Liver (tissue), 9 donors: ENCODE results near the gene UFM1. TPM values are rescaled to one million over a fixed set of nuclear protein-coding genes. Genes with fewer than 3 reads are reported as not detected.

ENCODE experiments used
- DNase-seq: peaks from one replicate; pipeline ENCODE4 v3.0.0-alpha.2; 2017; ENCODE audit warnings: low spot score
- H3K27ac ChIP-seq, 2 donors: one replicate each; pipeline ENCODE4 v1.7.0; 2013; ENCODE audit warnings: inconsistent platforms in 2 of 2, low read length in 2 of 2, control low read depth in 1 of 2, low read depth in 1 of 2, mild to moderate bottlenecking in 1 of 2
- H3K27me3 ChIP-seq, 4 donors: one replicate each; pipeline versions ENCODE4 v1.6.1 to v1.7.0; 2013; ENCODE audit warnings: low read length in 3 of 4, inconsistent platforms in 1 of 4, mild to moderate bottlenecking in 1 of 4, moderate library complexity in 1 of 4; ENCODE audit not compliant: control insufficient read depth in 4 of 4, insufficient read depth in 4 of 4
- H3K36me3 ChIP-seq, 4 donors: one replicate each; pipeline versions ENCODE4 v1.6.1 to v1.7.0; 2013; ENCODE audit warnings: low read length in 3 of 4, mild to moderate bottlenecking in 3 of 4, low read depth in 1 of 4, moderate library complexity in 1 of 4; ENCODE audit not compliant: control insufficient read depth in 4 of 4, insufficient read depth in 3 of 4
- H3K4me1 ChIP-seq, 4 donors: one replicate each; pipeline versions ENCODE4 v1.6.1 to v1.7.0; 2013; ENCODE audit warnings: low read length in 3 of 4, mild to moderate bottlenecking in 3 of 4, moderate library complexity in 1 of 4; ENCODE audit not compliant: control insufficient read depth in 4 of 4, insufficient read depth in 4 of 4
- H3K4me3 ChIP-seq, 3 donors: one replicate each; pipeline versions ENCODE4 v1.6.1 to v1.7.0; 2013; ENCODE audit warnings: low read length in 3 of 3, control low read depth in 1 of 3, low read depth in 1 of 3, mild to moderate bottlenecking in 1 of 3
- H3K9ac ChIP-seq, 2 donors: one replicate each; pipeline ENCODE4 v1.7.0; 2013; ENCODE audit warnings: low read length in 2 of 2, mild to moderate bottlenecking in 2 of 2, moderate library complexity in 2 of 2, control low read depth in 1 of 2, low read depth in 1 of 2
- H3K9me3 ChIP-seq, 4 donors: one replicate each; pipeline versions ENCODE4 v1.6.1 to v1.7.0; 2013; ENCODE audit warnings: low read length in 3 of 4; ENCODE audit not compliant: control insufficient read depth in 4 of 4
- EGR1 ChIP-seq, 2 donors: IDR thresholded peaks; 2 replicates each; pipeline ENCODE4 v1.6.1; 2016 to 2018; ENCODE audit warnings: antibody characterized with exemption in 2 of 2, low read depth in 2 of 2
- FOXA1 ChIP-seq: IDR thresholded peaks from 2 replicates; pipeline ENCODE4 v1.6.1; 2016; ENCODE audit warnings: antibody characterized with exemption
- FOXA2 ChIP-seq: IDR thresholded peaks from 2 replicates; pipeline ENCODE4 v1.6.1; 2016; ENCODE audit warnings: antibody characterized with exemption
- GABPA ChIP-seq, 2 donors: IDR thresholded peaks in 1 of 2; conservative IDR thresholded peaks in 1 of 2; 2 replicates each; pipeline ENCODE4 v1.6.1; 2016; ENCODE audit warnings: antibody characterized with exemption in 2 of 2, mild to moderate bottlenecking in 1 of 2, moderate library complexity in 1 of 2
- HNF4A ChIP-seq, 2 donors: conservative IDR thresholded peaks; 2 replicates each; pipeline ENCODE4 v1.6.1; 2016; ENCODE audit warnings: antibody characterized with exemption in 2 of 2, mild to moderate bottlenecking in 2 of 2
- HNF4G ChIP-seq: IDR thresholded peaks from 2 replicates; pipeline ENCODE4 v1.6.1; 2016; ENCODE audit warnings: antibody characterized with exemption
- JUND ChIP-seq, 2 donors: IDR thresholded peaks; 2 replicates each; pipeline ENCODE4 v1.6.1; 2016; ENCODE audit warnings: antibody characterized with exemption in 2 of 2
- NR2F2 ChIP-seq: IDR thresholded peaks from 2 replicates; pipeline ENCODE4 v1.6.1; 2016; ENCODE audit warnings: antibody characterized with exemption
- RAD21 ChIP-seq, 2 donors: IDR thresholded peaks; 2 replicates each; pipeline ENCODE4 v1.6.1; 2016; ENCODE audit warnings: antibody characterized with exemption in 2 of 2, mild to moderate bottlenecking in 2 of 2
- REST ChIP-seq: IDR thresholded peaks from 2 replicates; pipeline ENCODE4 v1.6.1; 2016; ENCODE audit warnings: antibody characterized with exemption, mild to moderate bottlenecking
- RXRA ChIP-seq, 2 donors: IDR thresholded peaks; 2 replicates each; pipeline ENCODE4 v1.6.1; 2017 to 2018; ENCODE audit warnings: antibody characterized with exemption in 2 of 2, mild to moderate bottlenecking in 1 of 2
- SP1 ChIP-seq: IDR thresholded peaks from 2 replicates; pipeline ENCODE4 v1.6.1; 2018; ENCODE audit warnings: antibody characterized with exemption, mild to moderate bottlenecking
- YY1 ChIP-seq: IDR thresholded peaks from 2 replicates; pipeline ENCODE4 v1.6.1; 2016; ENCODE audit warnings: antibody characterized with exemption, mild to moderate bottlenecking
- ZBTB33 ChIP-seq: IDR thresholded peaks from 2 replicates; pipeline ENCODE4 v1.6.1; 2016; ENCODE audit warnings: antibody characterized with exemption
- WGBS: extraction: QIAGEN DNeasy Blood & Tissue Kit; methylation state at CpG from one replicate; pipeline ENCODE4 v1.1.7; 2013; 5-methylcytosine and 5-hydroxymethylcytosine counted together
- polyA plus RNA-seq, 2 donors: library from polyadenylated mRNA; stranded (reverse) in 1 of 2; unstranded in 1 of 2; fragments of 200-250 nt in 1 of 2; fragments of >200 nt in 1 of 2; fragmentation: Nextera tagmentation in 1 of 2; extraction: Ambion mirVana in 1 of 2; gene quantifications; one replicate each; pipeline versions ENCODE4 v1.2.1 to v1.2.3, GENCODE V29; 2013 to 2015
- total RNA-seq, 2 donors: library from RNA; depleted of rRNA; stranded (reverse); fragments of >200 nt; gene quantifications; one replicate each; pipeline ENCODE4 v1.2.3, GENCODE V29; 2014
- TF ChIP-seq, protein P1 (sequence below): fragments of 150-350 bp; IDR thresholded peaks from 2 replicates; pipeline ENCODE4 v1.5.1; 2017; ENCODE audit warnings: improper control_type of control experiment, low read depth, low read length; ENCODE audit not compliant: missing input control
- TF ChIP-seq, protein P2 (sequence below): IDR thresholded peaks from 2 replicates; pipeline ENCODE4 v1.6.1; 2016; ENCODE audit warnings: antibody characterized with exemption
- TF ChIP-seq, protein P3 (sequence below): IDR thresholded peaks from 2 replicates; pipeline ENCODE4 v1.6.1; 2016; ENCODE audit warnings: antibody characterized with exemption
- donor health status: healthy.
- donor health status: healthy.
- donor health status: healthy.
- donor health status: healthy.
- donor health status: healthy.

The UFM1 gene
- total and polyA plus RNA-seq, 4 donors: 24.3 to 45.7 (median 32.4) TPM

- no peaks in the 10 kb centered on the region for H3K27me3 ChIP-seq
- no peak for DNase-seq
- H3K9me3 ChIP-seq: peaks cover 0 to 9% (median 5%) of the 10 kb centered on the region in 4 donors
- H3K4me3 ChIP-seq: no peak overlapping the region
- H3K4me1 ChIP-seq: no peaks in the 10 kb centered on the region
- no peaks in the 10 kb centered on the region for H3K36me3 ChIP-seq
- H3K9ac ChIP-seq: no peak overlapping the region
- no peak overlapping the region for H3K27ac ChIP-seq
- TF ChIP-seq NR2F2 (no peak), GABPA (IDR thresholded peaks at IDR 0.05 in 1 of 2, conservative IDR thresholded peaks at IDR 0.05 in 1 of 2) (no peak), HNF4G (no peak), YY1 (no peak), REST (no peak), JUND (IDR thresholded peaks at IDR 0.05) (no peak), RXRA (IDR thresholded peaks at IDR 0.05) (no peak), EGR1 (IDR thresholded peaks at IDR 0.05; ENCODE audit: low read depth in 2 of 2) (no peak), ZBTB33 (no peak), HNF4A (conservative IDR thresholded peaks at IDR 0.05) (no peak)
- TF ChIP-seq, protein P1, sequence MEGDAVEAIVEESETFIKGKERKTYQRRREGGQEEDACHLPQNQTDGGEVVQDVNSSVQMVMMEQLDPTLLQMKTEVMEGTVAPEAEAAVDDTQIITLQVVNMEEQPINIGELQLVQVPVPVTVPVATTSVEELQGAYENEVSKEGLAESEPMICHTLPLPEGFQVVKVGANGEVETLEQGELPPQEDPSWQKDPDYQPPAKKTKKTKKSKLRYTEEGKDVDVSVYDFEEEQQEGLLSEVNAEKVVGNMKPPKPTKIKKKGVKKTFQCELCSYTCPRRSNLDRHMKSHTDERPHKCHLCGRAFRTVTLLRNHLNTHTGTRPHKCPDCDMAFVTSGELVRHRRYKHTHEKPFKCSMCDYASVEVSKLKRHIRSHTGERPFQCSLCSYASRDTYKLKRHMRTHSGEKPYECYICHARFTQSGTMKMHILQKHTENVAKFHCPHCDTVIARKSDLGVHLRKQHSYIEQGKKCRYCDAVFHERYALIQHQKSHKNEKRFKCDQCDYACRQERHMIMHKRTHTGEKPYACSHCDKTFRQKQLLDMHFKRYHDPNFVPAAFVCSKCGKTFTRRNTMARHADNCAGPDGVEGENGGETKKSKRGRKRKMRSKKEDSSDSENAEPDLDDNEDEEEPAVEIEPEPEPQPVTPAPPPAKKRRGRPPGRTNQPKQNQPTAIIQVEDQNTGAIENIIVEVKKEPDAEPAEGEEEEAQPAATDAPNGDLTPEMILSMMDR: no peak
- TF ChIP-seq, protein P2, sequence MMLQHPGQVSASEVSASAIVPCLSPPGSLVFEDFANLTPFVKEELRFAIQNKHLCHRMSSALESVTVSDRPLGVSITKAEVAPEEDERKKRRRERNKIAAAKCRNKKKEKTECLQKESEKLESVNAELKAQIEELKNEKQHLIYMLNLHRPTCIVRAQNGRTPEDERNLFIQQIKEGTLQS: no peak
These were observed 51.6 kb downstream of the UFM1 start for GRCh38 chr13:38401276-38401675.

- no peaks in the 10 kb centered on the region for H3K4me1 ChIP-seq
- H3K27ac ChIP-seq: no peak overlapping the region
- no peak for DNase-seq
- H3K9ac ChIP-seq: no peak overlapping the region
- TF ChIP-seq HNF4A (conservative IDR thresholded peaks at IDR 0.05): no peak
- no peak for TF ChIP-seq YY1
- TF ChIP-seq FOXA2: no peak
- TF ChIP-seq FOXA1: no peak
- no peak for TF ChIP-seq GABPA (IDR thresholded peaks at IDR 0.05 in 1 of 2, conservative IDR thresholded peaks at IDR 0.05 in 1 of 2)
- TF ChIP-seq RAD21 (IDR thresholded peaks at IDR 0.05): no peak
- TF ChIP-seq, protein P3, sequence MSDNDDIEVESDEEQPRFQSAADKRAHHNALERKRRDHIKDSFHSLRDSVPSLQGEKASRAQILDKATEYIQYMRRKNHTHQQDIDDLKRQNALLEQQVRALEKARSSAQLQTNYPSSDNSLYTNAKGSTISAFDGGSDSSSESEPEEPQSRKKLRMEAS: no peak
- no peak for TF ChIP-seq NR2F2
- TF ChIP-seq, protein P1: no peak
- no peak for TF ChIP-seq REST
- no peak for TF ChIP-seq EGR1 (IDR thresholded peaks at IDR 0.05; ENCODE audit: low read depth in 2 of 2)
- TF ChIP-seq RXRA (IDR thresholded peaks at IDR 0.05): no peak
- TF ChIP-seq SP1: no peak
- TF ChIP-seq HNF4G: no peak
- TF ChIP-seq, protein P2: no peak
- TF ChIP-seq JUND (IDR thresholded peaks at IDR 0.05): no peak
- 28% methylated on average over 1 of the region's 1 CpG for WGBS
- H3K27me3 ChIP-seq: peaks cover 0 to 3% (median 0%) of the 10 kb centered on the region in 4 donors
- H3K9me3 ChIP-seq: peaks cover 0 to 9% (median 5%) of the 10 kb centered on the region in 4 donors
- H3K4me3 ChIP-seq: no peak overlapping the region
- H3K36me3 ChIP-seq: no peaks in the 10 kb centered on the region
These were observed 55.6 kb downstream of the UFM1 start for GRCh38 chr13:38405216-38405615.
